Measurements from ENCODE around the gene ABCC4. TPM values are rescaled to one million over a fixed set of nuclear protein-coding genes. Genes with fewer than 3 reads are reported as not detected.
"Not testable (repeated sequence)": the region's sequence is repeated elsewhere in the genome, so short reads cannot be mapped to it uniquely, and the experiment has no call there.

ABCC4 gene
- total and polyA plus RNA-seq, 5 donors = 1.2 to 5.8 (median 4.4) TPM

DNA sequence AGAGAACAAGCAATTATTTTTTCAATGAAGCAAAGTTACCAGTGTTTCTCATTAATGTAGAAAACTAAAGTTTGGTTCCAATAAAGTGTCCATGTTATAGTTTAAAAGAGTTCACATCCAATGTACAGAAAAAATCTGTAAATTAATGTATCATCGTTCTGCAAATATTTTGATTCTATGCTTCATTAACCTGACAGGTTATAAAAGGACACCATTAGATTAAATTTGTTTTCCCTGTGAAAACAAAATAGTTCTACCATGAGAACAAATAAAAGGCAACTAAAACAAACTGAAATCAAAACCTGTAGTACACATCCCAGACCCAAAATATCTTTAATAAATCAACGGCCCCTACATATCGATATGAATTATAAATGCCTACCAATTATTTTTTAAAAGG, 85.1 kb downstream of the ABCC4 start:
- no peak overlapping the region for H3K4me3 ChIP-seq (ENCODE audit: low read length)
- no peaks in the 10 kb centered on the region for H3K9me3 ChIP-seq (ENCODE audit: control insufficient read depth, low read length)
- WGBS = 91% methylated on average over 3 of the region's 3 CpGs
- ATAC-seq (no peak), DNase-seq (no peak)
- H3K27ac ChIP-seq (ENCODE audit: low read length) = no peak overlapping the region
- no peaks in the 10 kb centered on the region for H3K27me3 ChIP-seq (ENCODE audit: control insufficient read depth, insufficient read depth)
- H3K4me1 ChIP-seq (ENCODE audit: control insufficient read depth, insufficient read depth, low read length) = no peaks in the 10 kb centered on the region
- intact Hi-C loops (cut with DNase I) = no loop called here

GRCh38 chr13:95212983-95213850, 88.0 kb downstream of the ABCC4 start:
- 69% methylated on average over 11 of the region's 11 CpGs for WGBS
- Histone ChIP-seq H3K27me3 (ENCODE audit: control insufficient read depth, insufficient read depth) (no peaks in the 10 kb centered on the region), H3K9me3 (ENCODE audit: control insufficient read depth, low read length) (no peaks in the 10 kb centered on the region), H3K27ac (ENCODE audit: low read length) (no peak overlapping the region), H3K4me3 (ENCODE audit: low read length) (no peak overlapping the region), H3K4me1 (ENCODE audit: control insufficient read depth, insufficient read depth, low read length) (no peaks in the 10 kb centered on the region)
- ATAC-seq = no peak
- no peak for DNase-seq
- intact Hi-C loops (cut with DNase I) = no loop called here

DNA sequence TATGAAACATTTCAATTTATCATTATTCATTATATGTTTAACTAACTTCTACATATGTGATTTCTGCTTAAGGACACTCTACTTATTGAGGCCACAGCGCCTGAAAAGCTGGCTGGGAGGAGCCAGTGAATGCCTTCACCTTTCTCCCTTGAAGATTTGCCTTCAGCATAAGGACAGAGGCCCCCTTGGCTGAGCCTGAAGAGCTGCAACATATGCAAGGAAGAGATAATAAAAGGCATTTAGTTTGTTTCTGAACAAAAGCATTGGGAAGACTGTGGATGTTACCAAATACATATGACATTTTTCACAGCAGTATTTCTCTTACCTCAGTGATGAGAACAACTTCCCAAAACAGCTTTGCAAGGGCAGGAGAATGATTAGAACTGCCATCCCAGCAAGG, 92.1 kb downstream of the ABCC4 start:
- no peaks in the 10 kb centered on the region for H3K4me1 ChIP-seq (ENCODE audit: control insufficient read depth, insufficient read depth, low read length)
- ATAC-seq = no peak
- 98% methylated on average over 1 of the region's 1 CpG for WGBS
- no peaks in the 10 kb centered on the region for H3K27me3 ChIP-seq (ENCODE audit: control insufficient read depth, insufficient read depth)
- no peak overlapping the region for H3K27ac ChIP-seq (ENCODE audit: low read length)
- DNase-seq = no peak
- H3K4me3 ChIP-seq (ENCODE audit: low read length) = no peak overlapping the region
- no peaks in the 10 kb centered on the region for H3K9me3 ChIP-seq (ENCODE audit: control insufficient read depth, low read length)
- intact Hi-C loops (cut with DNase I) = no loop called here

GRCh38 chr13:95207769-95208366, 93.4 kb downstream of the ABCC4 start:
- no peak for ATAC-seq
- WGBS = 62% methylated on average over 12 of the region's 12 CpGs
- intact Hi-C loops (cut with DNase I) = no loop called here
- no peaks in the 10 kb centered on the region for H3K27me3 ChIP-seq (ENCODE audit: control insufficient read depth, insufficient read depth)
- no peaks in the 10 kb centered on the region for H3K4me1 ChIP-seq (ENCODE audit: control insufficient read depth, insufficient read depth, low read length)
- no peak overlapping the region for H3K27ac ChIP-seq (ENCODE audit: low read length)
- H3K4me3 ChIP-seq (ENCODE audit: low read length) = no peak overlapping the region
- H3K9me3 ChIP-seq (ENCODE audit: control insufficient read depth, low read length) = no peaks in the 10 kb centered on the region
- DNase-seq = no peak

GRCh38 chr13:95206116-95206515, 95.1 kb downstream of the ABCC4 start:
- Histone ChIP-seq H3K27ac (ENCODE audit: low read length) (no peak overlapping the region), H3K27me3 (ENCODE audit: control insufficient read depth, insufficient read depth) (no peaks in the 10 kb centered on the region), H3K4me1 (ENCODE audit: control insufficient read depth, insufficient read depth, low read length) (no peaks in the 10 kb centered on the region), H3K9me3 (ENCODE audit: control insufficient read depth, low read length) (no peaks in the 10 kb centered on the region), H3K4me3 (ENCODE audit: low read length) (no peak overlapping the region)
- ATAC-seq (no peak), DNase-seq (no peak)
- intact Hi-C loops (cut with DNase I) = no loop called here
- 91% methylated on average over 4 of the region's 4 CpGs for WGBS

DNA sequence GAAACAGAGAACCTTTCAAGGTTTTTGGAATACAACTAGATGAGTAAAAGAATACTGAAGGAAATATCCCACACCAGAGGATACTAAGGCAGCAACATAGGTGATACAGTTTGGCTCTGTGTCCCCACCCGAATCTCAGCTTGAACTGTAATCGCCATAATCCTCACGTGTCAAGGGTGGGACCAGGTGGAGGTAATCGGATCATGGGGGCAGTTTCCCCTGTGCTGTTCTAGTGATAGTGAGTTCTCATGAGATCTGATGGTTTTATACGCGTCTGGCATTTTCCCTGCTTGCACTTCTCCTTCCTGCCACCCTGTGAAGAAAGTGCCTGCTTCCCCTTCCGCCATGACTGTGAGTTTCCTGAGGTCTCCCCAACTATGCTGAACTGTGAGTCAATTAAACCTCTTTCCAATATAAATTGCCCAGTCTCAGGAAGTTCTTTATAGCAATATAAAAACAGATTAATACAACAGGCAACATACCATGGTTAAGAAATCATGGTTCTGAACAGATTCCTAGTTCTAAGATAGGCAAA, 97.0 kb downstream of the ABCC4 start:
- no peaks in the 10 kb centered on the region for H3K9me3 ChIP-seq (ENCODE audit: control insufficient read depth, low read length)
- no peak overlapping the region for H3K4me3 ChIP-seq (ENCODE audit: low read length)
- 86% methylated on average over 7 of the region's 7 CpGs for WGBS
- H3K27ac ChIP-seq (ENCODE audit: low read length) = no peak overlapping the region
- no peak for DNase-seq
- intact Hi-C loops (cut with DNase I) = no loop called here
- no peaks in the 10 kb centered on the region for H3K4me1 ChIP-seq (ENCODE audit: control insufficient read depth, insufficient read depth, low read length)
- no peak for ATAC-seq
- no peaks in the 10 kb centered on the region for H3K27me3 ChIP-seq (ENCODE audit: control insufficient read depth, insufficient read depth)

- ATAC-seq = no peak
Measured at GRCh38 chr13:95201814-95202651, 99.2 kb downstream of the ABCC4 start.

DNA sequence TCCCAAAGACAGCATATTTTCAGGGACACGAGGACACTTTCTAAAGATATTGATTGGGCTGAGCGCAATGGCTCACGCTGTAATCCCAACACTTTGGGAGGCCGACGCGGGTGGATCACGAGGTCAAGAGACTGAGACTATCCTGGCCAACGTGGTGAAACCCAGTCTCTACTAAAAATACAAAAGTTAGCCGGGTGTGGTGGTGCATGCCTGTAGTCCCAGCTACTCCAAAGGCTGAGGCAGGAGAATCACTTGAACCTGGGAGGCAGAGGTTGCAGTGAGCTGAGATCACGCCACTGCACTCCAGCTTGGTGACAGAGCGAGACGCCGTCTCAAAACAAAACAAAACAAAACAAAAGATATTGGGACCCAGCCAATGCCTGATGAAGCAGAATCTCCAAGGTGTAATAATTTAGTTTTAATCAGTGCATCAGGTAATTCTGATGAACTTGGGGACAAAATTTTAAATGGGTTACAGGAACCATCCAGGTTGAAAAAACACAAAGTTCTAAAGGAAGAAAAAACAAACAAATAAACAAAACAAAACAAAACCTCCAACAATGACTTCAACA, 100.8 kb downstream of the ABCC4 start:
- H3K4me1 ChIP-seq (ENCODE audit: control insufficient read depth, insufficient read depth, low read length); H3K9me3 ChIP-seq (ENCODE audit: control insufficient read depth, low read length); DNase-seq; intact Hi-C loops (cut with DNase I); ATAC-seq; H3K27me3 ChIP-seq (ENCODE audit: control insufficient read depth, insufficient read depth); H3K27ac ChIP-seq (ENCODE audit: low read length); H3K4me3 ChIP-seq (ENCODE audit: low read length): not testable (repeated sequence)
- WGBS = 79% methylated on average over 13 of the region's 13 CpGs

More at GRCh38 chr13:95201814-95202651, 99.2 kb downstream of the ABCC4 start:
- H3K9me3 ChIP-seq (ENCODE audit: control insufficient read depth, low read length) = no peaks in the 10 kb centered on the region
- WGBS = 83% methylated on average over 12 of the region's 12 CpGs
- no peaks in the 10 kb centered on the region for H3K27me3 ChIP-seq (ENCODE audit: control insufficient read depth, insufficient read depth)
- no peak overlapping the region for H3K27ac ChIP-seq (ENCODE audit: low read length)
- H3K4me3 ChIP-seq (ENCODE audit: low read length) = no peak overlapping the region
- DNase-seq = no peak
- intact Hi-C loops (cut with DNase I) = no loop called here
- H3K4me1 ChIP-seq (ENCODE audit: control insufficient read depth, insufficient read depth, low read length) = no peaks in the 10 kb centered on the region

- no peaks in the 10 kb centered on the region for H3K4me1 ChIP-seq (ENCODE audit: control insufficient read depth, insufficient read depth, low read length)
- intact Hi-C loops (cut with DNase I) = loop anchor here in 1 of 4 donors (10.0 kb wide), 1 partner anchor 95 kb away; no protein-coding TSS in a partner anchor
- ATAC-seq = no peak
- DNase-seq = no peak
- H3K27ac ChIP-seq (ENCODE audit: low read length) = no peak overlapping the region
- 94% methylated on average over 4 of the region's 4 CpGs for WGBS
- no peaks in the 10 kb centered on the region for H3K27me3 ChIP-seq (ENCODE audit: control insufficient read depth, insufficient read depth)
- no peaks in the 10 kb centered on the region for H3K9me3 ChIP-seq (ENCODE audit: control insufficient read depth, low read length)
- no peak overlapping the region for H3K4me3 ChIP-seq (ENCODE audit: low read length)
Measured at GRCh38 chr13:95199896-95200295, 101.4 kb downstream of the ABCC4 start.

- not testable (repeated sequence) for H3K27me3 ChIP-seq (ENCODE audit: control insufficient read depth, insufficient read depth); H3K4me3 ChIP-seq (ENCODE audit: low read length); H3K4me1 ChIP-seq (ENCODE audit: control insufficient read depth, insufficient read depth, low read length); DNase-seq; H3K9me3 ChIP-seq (ENCODE audit: control insufficient read depth, low read length); H3K27ac ChIP-seq (ENCODE audit: low read length); ATAC-seq
- intact Hi-C loops (cut with DNase I) = loop anchor here in 1 of 4 donors (10.0 kb wide), 1 partner anchor 96 kb away; no protein-coding TSS in a partner anchor
- WGBS = 65% methylated on average over 2 of the region's 2 CpGs
Measured at GRCh38 chr13:95198606-95199005, 102.6 kb downstream of the ABCC4 start.

Measured in right cardiac atrium (tissue), 5 donors.